HG03196 (cell line): ENCODE measurements around the gene FAM219A.
"Not testable (repeated sequence)": the region's sequence is repeated elsewhere in the genome, so short reads cannot be mapped to it uniquely, and the experiment has no call there.

ENCODE experiments used
- ATAC-seq: cut with Tn5 transposase; IDR thresholded peaks from one replicate; pipeline ENCODE4 v1.9.1; 2021; ENCODE audit not compliant: unreplicated experiment

Gene FAM219A

DNA sequence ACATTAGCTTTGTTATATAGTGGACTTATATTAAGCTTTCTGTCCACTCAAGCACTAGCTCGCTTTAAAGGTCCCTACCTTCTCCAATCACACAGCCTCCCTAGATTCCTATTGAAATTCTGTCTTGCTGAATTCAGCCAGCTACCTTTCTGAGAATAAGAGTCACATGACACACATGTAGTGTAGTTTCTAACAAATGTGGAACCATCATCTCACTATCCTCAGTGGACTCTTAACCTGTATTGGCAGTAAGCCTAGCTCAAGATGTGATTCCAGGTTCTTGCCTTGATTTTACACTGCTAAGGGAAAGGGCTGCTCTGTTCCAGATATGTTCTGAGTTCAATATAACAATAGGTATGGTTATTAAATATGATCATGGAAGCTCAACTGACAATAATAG, 11.4 kb downstream of the FAM219A start:
- ATAC-seq = no peak

DNA sequence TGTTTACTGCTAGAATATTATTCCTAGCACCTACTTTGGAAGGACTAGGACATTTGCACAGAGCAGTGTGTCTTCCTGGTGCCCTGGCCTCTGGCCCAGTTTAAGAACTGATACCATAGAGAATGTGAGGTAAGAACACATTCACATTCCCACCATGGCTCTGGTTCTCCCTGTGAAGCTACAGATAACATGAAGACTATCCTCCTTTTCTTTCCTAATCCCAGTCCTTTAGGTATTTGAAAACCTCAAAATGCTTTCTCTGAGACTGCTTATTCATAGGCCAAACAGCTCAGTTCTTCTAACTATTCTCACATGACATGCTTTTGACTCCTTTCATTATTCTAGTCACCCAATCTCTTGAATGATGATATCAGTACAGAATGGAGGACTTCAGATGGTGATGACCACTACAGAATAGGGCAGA, 11.9 kb downstream of the FAM219A start:
- ATAC-seq = no peak

DNA sequence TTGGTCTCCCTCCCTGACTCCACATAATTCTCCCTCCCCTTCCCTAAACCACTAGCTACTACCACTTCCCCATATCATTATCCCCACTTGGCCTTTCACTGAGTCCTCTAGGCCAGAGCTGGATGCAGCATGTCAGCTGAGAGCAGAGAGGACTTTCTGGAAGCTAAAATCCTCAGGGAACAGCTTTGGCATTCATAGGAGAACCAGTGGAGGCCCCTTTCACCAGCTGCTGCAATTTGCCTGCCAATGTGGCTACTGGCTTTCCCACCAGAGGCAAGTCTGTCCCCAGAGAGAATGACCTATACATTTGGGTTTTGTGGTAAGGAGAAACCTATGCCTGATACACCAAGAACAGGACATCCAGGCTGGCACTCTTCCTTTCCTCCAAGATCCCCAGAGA, 14.4 kb downstream of the FAM219A start:
- ATAC-seq = no peak

DNA sequence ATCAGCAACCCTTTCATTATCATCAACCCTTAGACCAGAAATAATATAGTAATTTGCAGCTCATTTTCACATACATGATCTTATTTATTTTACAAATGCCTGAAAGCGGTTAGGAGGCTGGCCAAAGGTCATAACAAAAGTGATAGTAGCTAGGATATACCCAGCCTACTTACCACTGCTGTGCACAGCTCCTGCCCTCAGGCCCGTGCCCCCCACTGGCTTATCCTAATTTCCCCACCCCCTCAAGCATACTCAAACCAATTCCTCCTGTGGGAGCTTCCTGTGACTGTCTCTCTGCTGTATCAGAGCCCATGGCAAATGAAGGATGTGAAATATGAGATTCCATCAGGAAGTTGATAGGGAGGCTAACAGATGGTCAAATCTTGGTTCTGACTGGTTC, 14.8 kb downstream of the FAM219A start:
- no peak for ATAC-seq

DNA sequence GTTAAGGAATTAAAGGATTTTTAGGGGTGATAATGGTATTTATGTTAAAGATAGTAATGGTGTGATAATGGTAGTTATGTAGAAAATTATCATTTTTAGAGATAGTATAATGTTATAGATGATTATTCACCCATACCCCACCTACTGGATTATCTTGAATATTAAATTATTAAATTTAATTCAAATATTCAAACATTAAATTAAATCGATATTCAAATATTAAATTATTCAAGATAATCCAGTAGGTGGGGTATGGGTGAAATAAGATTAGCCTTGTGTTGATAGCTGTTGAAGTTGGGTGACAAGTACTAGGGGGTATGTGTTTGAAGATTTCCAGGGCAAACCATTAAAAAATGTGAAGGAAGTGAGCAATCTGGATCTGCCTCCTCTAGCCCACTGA, 15.6 kb downstream of the FAM219A start:
- ATAC-seq = no peak

DNA sequence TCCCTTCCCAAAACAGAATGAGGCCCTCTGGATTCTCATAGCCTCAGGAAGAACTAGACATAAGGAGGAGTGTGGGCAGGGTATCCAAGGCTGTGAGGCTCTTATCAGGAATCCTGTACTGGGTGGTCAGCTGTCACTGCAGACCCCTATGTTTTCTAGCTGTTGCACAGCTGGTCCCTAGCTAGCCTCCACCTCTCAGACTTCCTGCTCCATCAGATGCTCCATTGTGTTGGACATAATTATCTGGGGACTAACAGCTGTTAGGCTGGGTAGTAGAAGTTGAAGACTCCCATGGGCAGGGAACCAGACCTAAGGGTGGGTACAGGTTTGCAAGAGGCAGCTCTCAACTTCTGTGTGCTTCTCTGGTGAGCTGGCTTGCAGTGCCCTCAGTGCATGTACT, 18.4 kb downstream of the FAM219A start:
- ATAC-seq = no peak

DNA sequence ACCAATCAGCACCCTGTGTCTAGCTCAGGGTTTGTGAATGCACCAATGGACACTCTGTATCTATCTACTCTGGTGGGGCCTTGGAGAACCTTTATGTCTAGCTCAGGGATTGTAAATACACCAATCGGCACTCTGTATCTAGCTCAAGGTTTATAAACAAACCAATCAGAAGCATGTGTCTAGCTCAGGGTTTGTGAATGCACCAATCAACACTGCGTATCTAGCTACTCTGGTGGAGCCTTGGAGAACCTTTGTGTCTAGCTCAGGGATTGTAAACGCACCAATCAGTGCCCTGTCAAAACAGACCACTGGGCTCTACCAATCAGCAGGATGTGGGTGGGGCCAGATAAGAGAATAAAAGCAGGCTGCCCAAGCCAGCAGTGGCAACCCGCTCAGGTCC, 19.9 kb downstream of the FAM219A start:
- ATAC-seq = not testable (repeated sequence)

DNA sequence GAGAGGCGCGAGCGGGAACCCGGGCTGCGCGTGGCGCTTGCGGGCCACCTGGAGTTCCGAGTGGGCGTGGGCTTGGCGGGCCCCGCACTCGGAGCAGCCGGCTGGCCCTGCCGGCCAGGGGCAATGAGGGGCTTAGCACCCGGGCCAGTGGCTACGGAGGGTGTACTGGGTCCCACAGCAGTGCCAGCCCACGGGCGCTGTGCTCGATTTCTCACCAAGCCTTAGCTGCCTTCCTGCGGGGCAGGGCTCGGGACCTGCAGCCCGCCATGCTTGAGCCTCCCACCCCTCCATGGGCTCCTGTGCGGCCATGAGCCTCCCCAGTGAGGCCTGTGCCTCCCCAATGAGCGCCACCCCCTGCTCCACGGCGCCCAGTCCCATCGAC, 20.5 kb downstream of the FAM219A start:
- ATAC-seq = not testable (repeated sequence)

DNA sequence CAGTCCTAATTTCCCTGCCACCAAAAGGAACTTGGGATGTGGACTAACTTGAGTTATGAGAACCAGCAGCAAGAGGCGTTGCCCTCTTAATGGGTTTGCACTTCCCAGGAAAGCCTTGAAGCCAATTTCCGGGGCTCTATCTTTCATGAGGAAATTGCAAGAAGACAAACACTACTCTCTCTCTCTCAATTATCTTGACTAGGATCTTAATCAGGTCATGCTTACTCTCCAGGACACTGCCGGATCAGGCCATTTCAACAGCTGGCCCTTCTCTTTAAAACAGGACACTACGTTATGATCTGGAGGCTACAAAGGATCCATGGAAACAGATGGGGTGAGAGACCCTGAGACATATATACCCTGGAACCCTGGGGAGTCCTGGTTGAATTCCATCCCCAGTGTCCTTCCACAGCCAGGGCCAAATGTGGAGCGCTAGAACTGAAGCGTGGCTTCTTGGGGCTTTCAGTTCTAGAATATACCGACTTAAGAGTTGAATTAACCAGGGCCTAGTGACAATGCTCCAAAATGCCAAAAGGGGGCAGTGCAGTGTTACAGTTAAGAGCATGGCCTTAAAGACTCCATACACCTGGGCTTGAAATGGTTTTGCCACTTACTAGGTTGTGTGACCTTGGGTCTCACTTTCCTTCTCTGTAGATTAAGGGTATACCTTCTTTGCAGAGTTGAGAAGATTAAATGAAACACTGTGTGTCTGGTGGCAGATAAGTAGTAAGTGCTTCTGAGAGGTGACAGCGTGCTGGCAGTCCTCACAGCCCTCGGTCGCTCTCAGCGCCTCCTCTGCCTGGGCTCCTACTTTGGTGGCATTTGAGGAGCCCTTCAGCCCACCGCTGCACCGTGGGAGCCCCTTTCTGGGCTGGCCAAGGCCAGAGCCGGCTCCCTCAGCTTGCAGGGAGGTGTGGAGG, 21.1 kb downstream of the FAM219A start:
- ATAC-seq = no peak

DNA sequence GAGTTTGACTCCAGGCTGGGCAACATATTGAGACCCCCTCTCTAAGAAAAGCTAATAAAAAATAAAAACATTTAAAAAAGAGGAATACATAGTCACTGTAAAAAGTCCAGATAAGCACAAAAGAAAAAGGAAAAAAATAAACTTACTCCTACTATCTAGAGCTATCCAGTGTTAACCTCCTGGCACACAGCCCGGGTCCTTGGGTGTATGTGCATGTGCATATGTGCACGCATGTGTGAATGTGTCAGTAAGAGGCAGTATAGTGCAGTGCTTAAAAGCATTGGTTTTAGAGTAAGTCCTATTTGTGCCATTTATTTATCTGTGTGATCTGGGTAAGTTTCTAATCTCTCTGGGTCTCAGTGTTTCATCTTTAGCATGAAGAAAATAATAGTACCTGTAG, 26.7 kb downstream of the FAM219A start:
- no peak for ATAC-seq

DNA sequence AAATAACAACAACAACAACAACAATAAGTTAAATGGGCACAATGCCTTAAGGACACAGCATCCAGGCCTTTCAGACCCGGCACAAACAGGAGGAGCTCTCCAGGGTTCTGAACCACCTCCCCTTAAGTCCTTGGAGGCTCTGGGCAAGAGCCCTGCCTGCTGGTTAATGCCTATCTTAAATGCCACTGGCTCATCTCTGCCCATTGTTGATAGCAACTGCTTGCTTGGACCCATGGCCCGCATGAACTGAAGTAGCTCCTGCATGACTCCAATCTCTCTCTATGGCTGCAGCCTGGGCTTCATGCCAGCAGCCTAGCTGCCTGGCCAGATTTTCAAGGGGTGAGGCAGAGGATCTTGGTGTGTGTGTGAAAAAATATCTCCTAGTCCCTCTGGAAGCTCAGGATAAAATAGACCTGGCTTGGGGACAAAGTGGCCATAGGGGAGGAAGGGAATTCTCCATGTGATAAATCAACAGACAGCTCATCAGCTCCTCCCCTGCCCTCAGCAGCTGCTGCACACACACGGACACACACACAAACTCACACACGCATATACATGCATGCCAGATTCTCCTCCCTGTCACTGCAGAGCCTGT, 27.4 kb downstream of the FAM219A start:
- no peak for ATAC-seq

DNA sequence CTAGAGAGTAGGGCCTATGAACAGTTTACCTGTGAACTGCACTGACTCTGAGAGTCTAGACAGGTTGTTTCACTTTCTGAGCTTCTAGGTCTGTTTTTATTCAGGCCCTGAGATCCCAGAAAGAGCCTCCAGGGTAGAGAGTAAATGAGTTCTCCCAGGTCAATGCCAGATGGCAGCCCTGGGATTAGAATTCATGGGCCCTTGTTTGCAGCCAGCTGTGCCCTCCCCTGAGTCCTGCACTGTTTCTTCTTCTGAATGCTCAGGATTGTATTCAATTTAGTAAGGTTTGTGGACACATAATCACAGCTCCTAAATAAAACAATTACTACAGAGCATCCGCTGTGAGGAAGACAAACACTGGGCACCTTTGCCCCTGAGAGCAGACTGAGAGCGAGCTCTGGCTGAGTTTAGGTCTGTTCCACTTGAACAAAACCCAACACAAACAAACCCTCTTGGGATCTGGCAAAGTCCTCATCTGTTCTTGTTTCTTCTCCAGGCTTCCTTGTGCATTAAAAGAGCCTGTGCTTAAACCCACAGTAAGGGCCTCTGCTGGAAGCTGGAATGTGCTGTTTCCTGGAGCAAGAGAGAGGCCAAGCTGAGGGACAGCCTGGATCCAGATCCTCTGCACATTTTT, 29.9 kb downstream of the FAM219A start:
- ATAC-seq = no peak

DNA sequence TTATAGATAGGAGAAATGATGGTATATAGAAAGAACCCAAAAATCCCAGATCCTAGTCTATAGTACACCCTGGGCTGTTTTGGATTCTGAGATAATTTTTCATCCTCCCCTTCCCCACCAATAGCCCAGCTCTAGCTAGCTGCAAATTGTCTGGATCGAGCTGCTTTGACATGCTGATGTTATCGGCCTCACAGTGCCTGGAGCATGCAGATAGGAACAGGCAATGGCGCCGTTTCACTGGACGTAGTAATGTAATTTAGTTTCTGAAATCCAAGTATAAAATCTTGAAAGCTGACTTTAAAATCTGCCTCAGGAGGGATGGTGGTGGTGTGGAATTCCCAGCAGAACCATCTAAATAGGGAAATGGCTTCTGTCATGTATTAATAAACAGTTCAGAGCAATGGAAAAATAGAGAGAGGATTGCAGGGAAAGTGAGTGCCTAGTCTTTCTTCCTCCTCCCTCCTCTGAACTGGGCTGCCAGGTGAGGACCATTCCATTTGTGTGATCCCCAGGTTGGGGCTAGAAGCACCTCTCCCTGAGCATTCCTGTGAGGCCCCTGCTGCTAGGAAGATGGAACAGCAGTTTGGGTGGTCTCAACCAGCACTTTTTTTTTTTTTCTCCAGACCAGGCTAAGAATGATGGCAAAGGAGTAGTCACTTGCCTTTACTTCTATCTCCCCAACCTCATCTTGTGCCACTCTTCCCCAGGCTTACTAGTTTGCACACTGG, 31.9 kb downstream of the FAM219A start:
- ATAC-seq = no peak

DNA sequence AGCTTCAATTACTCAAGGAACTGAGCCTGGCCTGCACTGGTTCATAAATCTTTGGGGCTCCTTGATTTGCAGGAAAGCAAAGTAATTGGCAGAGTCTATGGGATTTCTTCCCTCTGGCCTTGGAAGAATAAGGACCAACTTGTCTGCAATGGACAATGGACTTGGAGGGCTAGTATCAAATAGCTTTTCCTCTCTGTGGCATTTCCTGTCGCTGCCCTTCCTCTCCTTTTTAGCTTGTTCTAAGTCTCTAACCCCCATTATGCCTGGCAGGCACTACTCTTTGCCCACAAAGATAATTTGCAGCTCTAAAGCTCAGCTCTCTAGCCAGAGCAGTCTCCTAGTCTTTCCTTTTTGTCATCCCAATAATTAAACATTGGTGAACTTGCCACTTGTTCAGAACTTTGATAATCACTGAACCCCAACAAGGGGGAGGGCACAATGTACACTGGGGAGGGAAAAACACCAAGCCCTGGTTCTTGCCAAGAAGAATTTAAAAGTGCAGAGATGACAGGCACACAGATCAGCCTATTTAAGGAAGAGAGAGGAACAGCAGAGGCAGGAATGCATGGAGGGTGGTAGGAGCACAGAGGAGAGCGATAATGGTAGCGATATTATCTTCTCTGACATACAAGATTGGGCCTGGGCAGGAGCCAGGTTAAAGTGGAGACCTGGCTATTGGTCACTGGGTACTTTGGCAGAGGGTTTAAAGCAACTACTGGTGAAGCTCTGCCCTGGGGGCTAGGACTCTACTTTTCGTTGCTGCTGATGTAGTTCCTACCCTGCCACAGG, 38.5 kb downstream of the FAM219A start:
- ATAC-seq = no peak

DNA sequence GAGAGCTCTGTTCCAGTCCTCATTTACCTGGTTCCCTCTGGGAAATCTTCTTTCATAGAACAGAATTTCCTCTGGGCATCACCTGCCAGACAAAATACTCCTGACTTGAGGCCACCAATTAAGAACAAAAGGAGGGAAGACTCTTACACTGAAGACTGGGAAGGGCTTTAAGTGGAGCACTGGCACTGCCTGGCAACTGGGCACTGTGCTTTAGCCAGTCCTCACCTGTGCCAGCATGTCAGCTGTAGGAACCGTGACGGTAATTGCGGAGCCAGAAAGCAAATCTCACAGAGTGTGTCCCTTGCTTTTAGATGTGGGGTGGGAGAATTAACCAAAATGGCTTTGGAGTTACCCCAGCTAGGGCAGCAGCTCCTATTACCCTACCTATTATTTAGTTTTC, 40.6 kb downstream of the FAM219A start:
- no peak for ATAC-seq

DNA sequence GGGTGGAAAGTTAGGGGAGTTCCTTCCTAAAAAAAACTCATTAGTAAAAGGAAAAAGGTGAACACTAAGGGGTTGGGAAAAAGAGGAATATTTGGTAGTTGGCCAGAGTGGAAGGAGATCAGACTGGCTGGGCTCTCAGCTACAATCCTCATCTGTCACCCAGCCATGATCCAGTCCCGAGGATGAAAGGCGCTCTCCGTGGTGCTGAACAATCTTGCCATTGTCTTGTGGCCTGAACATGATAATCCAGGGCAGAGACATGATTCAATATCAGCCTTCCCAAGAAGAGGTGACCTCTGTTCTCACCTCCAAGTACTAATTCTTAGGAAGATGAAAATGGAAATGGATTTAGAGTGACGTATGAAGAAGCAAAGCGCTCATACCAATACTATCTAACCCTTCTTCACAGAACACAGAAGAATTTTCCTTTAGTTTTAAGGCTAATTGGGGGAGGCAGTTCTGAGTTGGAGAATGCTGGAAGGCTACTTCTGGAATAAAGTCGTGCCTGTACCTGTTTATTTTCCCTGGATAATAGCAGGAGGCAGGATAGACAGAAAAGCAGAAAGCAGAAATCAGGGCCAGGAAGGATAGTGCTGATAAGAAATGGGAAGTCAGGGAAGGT, 45.0 kb downstream of the FAM219A start:
- no peak for ATAC-seq

DNA sequence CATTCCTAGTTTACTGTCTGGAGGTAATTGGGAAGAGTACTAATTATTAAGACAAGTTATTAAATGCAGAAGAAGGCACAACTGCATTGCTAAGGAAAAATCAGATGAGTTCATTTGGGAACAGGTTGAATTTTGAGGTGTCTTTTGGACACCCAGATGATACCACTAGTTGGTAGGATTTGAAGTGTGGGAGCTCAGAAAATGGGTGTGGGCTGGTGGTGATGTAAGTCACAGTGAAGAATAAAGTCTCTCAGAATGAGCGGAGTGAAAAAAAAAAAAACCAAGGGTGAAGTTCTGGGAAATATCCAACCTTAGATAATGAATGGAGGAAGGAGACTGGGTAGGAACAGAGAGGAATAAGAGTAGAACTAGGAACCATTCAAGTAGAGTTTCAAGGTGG, 46.0 kb downstream of the FAM219A start:
- no peak for ATAC-seq

DNA sequence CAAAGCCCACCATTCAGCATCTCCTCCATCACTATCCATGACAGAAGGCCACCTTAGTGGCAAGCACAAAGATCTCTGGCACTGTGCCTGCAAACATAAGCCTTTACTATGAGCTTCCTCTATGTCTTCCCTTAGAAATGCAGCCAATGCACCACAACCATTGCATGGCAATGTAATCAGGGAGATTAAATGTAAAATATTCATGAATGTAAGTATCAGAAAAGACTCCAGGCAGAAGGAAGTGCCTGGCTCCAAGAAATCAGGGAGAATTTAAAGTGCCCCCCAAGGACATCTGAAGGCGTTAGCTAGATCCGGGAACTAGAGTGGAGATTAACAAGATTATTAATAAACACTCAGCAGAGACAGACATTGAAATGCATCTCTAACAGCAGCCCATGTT, 49.2 kb downstream of the FAM219A start:
- no peak for ATAC-seq

DNA sequence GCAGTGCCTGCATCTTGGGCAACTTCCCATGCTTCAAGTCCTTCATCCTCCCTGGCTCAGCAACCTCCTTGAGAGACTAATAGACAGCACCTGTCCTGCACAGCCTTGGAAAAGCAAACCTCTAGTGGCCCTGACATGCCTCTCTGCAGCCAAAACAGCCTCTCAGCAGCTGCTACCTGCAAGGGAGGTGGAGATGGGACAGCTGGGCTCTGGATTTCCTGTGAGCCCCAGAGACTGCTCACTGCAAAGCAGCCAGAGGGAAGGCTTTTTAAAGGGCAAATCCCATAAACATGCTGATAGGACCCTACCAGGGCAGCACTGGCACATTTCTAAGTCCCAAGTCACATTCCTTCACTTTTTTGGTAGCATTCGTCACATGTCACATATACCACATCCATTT, 50.2 kb downstream of the FAM219A start:
- no peak for ATAC-seq

DNA sequence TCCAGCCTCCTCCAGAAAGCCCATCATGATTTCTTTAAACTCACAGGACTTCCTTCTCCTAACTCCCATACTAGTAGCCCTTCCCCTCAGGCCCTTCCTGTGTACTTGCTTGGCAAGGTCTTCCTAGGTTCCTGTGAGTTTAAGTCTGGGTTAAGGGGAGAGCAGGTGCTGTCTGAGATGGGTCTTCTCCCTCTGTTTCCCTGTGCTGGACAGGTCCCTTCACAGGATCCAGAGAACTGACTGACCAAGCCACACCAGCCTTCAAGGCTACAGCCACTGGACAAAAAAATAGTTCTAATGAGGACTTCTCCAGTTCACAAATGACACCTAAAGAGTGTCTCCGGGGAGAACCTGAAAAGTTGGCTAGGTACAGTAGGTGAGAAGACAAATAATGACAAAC, 52.2 kb downstream of the FAM219A start:
- ATAC-seq = no peak
